GM10248 (cell line): ENCODE measurements around the gene KREMEN1.

ENCODE experiments used
- CTCF ChIA-PET: fragments of 300-600 bp; sonication (Branson Sonifier 250); formaldehyde crosslinking; extraction: SDS; loops from one replicate; lab custom pipeline; 2021; ENCODE audit warnings: antibody characterized with exemption; lab: Yijun Ruan, JAX
- POLR2A ChIA-PET: fragments of 350-650 bp; sonication (Branson Sonifier 250); formaldehyde crosslinking; extraction: SDS; loops from one replicate; lab custom pipeline; 2020; ENCODE audit warnings: antibody characterized with exemption; lab: Yijun Ruan, JAX
- DNase-seq: peaks from one replicate; pipeline ENCODE4 v3.0.0; 2012; ENCODE audit errors: extremely low spot score
- TF ChIP-seq, protein P1 (sequence below): IDR thresholded peaks from 2 replicates; pipeline ENCODE4 v1.5.1; 2012; ENCODE audit warnings: mild to moderate bottlenecking, low read depth; ENCODE audit errors: extremely low read depth, missing control alignments, control extremely low read depth

The KREMEN1 gene

DNA sequence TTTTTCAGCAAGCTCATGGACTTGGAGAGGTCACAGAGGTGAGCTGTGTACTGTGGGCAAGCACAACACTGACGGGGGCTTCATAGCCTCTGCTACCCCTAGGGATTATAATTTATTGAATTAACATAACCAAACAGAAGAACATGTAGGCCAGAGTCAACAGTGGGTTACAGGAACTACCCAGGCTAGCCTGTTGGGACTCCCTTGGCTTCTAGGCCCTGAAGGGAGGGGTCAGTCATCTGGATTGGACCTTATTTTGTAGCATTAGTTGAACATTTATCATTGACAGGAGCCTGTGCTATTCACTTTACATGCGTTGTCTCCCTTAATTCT is 56.9 kb downstream of the KREMEN1 start:
- ChIA-PET CTCF (no interaction called here), POLR2A (no interaction called here)
- DNase-seq, result no peak
- TF ChIP-seq, protein P1, sequence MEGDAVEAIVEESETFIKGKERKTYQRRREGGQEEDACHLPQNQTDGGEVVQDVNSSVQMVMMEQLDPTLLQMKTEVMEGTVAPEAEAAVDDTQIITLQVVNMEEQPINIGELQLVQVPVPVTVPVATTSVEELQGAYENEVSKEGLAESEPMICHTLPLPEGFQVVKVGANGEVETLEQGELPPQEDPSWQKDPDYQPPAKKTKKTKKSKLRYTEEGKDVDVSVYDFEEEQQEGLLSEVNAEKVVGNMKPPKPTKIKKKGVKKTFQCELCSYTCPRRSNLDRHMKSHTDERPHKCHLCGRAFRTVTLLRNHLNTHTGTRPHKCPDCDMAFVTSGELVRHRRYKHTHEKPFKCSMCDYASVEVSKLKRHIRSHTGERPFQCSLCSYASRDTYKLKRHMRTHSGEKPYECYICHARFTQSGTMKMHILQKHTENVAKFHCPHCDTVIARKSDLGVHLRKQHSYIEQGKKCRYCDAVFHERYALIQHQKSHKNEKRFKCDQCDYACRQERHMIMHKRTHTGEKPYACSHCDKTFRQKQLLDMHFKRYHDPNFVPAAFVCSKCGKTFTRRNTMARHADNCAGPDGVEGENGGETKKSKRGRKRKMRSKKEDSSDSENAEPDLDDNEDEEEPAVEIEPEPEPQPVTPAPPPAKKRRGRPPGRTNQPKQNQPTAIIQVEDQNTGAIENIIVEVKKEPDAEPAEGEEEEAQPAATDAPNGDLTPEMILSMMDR, result no peak

DNA sequence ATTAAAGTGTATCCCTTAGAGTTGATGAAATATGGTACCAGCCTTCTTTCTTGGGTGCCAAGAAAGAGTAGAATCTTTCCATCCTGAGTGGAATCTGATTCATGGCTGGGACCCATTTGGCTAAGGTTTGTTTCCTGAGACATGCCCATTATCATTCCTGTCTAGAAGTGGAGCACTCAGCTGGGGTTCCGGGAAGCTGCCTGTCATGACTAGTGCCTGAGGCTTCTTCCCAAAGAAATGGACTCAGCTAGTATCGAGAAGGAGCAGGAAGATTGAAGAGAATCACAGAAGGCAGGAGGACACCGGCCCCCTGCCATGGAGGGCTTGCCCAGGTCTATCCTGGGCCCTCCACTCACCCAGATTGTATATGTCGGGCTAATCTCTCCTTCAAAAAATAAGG is 57.6 kb downstream of the KREMEN1 start:
- ChIA-PET POLR2A (no interaction called here), CTCF (no interaction called here)
- TF ChIP-seq, protein P1, result no peak
- no peak for DNase-seq

DNA sequence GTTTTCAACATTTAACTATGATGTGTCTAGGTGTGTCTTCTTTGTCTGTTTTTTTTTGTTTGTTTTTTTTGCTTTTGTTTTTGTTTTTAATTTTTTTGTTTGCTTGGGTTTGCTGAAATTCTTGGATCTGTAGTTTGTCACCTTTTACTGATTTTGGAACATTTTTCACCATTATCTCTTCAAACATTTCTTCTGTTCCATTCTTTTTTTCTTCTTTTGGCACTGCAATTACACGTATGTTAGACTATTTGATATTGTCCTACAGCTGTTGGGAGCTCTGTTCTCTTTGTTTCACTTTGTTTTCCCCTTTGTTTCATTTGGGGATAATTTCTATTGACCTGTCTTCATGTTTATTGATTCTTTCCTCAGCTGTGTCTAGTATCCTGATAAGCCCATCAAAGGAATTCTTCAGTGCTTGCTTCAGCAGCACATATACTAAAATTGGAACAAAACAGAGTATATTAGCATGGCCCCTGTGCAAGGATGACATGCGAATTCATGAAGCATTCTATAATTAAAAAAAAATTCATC is 60.8 kb downstream of the KREMEN1 start:
- ChIA-PET POLR2A (no interaction called here), CTCF (interaction anchor here (1.1 kb wide), 1 partner anchor 20 kb away, joined by 3 read pairs; no protein-coding TSS in a partner anchor)
- DNase-seq, result no peak
- TF ChIP-seq, protein P1, result no peak

DNA sequence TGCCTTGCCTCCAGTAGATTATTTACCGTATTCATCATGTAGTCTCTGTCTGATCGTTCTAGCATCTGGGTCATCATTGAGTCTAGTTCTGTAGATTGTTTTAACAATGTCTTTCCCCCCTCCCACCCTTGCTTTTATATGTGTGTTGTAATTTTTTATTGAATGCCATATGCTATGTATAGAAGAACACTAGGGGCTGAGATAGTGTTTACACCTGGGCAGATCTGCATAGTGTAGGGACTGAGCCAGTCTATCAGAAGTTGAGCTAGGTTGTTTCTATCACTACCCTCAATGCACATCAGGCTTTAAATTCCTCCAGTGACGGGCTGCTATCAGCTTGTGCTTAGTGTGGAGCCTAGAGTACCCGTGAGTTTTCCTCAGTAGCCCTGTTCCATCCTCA is 61.6 kb downstream of the KREMEN1 start:
- DNase-seq, result no peak
- CTCF ChIA-PET, result interaction anchor here (1.3 kb wide), 1 partner anchor 19 kb away, joined by 3 read pairs; no protein-coding TSS in a partner anchor
- TF ChIP-seq, protein P1, result no peak
- POLR2A ChIA-PET, result no interaction called here

DNA sequence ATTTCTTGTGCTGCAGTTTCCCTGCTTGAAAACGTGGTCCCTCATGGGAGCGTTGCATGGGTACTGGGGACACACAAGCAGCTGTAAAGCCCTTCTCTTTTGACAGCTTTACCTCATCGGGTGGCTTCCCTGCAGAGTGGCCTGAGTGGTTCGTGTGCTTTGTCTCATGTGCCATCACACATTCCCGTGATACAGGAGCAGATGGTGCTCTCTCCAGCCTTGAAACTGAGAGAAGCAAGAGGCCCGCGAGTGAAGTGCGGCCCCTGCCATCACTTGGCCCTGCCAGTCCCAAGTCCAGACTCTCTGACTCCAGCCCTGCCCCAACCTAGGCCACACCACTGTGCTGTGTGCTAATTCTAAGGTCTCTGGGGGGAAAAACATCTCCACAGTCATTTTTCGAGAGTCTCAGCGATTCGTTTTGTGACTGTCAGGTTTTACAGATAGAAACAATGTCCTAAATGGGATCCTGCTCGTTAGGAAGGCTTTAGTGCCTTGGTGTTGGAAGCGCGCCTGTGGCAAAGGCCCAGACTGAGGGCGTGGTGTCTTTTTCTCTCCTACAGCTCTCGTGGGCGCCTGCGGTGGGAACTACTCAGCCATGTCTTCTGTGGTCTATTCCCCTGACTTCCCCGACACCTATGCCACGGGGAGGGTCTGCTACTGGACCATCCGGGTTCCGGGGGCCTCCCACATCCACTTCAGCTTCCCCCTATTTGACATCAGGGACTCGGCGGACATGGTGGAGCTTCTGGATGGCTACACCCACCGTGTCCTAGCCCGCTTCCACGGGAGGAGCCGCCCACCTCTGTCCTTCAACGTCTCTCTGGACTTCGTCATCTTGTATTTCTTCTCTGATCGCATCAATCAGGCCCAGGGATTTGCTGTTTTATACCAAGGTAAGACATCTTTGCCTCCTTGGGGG is 64.2 kb downstream of the KREMEN1 start:
- no peak for DNase-seq
- POLR2A ChIA-PET, result no interaction called here
- CTCF ChIA-PET, result interaction anchor here (0.9 to 1.7 kb wide), 2 partner anchors 17 to 96 kb away, joined by 3 to 4 read pairs; no protein-coding TSS in a partner anchor
- TF ChIP-seq, protein P1, result no peak

DNA sequence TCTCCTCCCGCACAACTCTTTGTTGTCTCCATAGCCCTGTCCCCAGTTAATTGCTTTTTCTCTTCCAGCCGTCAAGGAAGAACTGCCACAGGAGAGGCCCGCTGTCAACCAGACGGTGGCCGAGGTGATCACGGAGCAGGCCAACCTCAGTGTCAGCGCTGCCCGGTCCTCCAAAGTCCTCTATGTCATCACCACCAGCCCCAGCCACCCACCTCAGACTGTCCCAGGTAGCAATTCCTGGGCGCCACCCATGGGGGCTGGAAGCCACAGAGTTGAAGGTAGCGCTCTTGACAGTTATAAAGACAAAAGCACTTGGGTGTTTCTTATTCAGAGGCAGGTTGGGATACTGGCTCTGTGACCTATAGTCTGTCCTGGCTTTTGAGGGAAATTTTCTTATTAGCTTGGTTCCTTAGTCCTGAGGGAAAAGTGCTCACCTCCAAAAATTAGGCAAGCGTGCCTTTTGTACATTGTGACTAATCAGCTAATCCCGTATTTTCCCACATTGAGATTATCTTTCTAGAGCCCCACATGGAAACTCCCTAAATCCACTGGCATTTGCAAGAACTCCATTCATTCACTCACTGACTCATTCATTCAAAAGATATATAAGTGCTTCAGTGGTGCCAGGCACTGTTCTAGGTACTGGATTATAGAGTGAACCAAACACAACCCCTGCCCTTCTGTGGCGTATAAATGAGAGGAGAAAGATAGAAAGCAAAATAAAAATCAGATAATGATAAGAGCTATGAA is 65.9 kb downstream of the KREMEN1 start:
- no peak for DNase-seq
- POLR2A ChIA-PET, result no interaction called here
- TF ChIP-seq, protein P1, result no peak
- CTCF ChIA-PET, result interaction anchor here (2.0 to 4.2 kb wide), 2 partner anchors 16 to 107 kb away, joined by 7 to 29 read pairs; no protein-coding TSS in a partner anchor
